ENCODE measurements around the gene NUDT19. TPM values are rescaled to one million over a fixed set of nuclear protein-coding genes. Genes with fewer than 3 reads are reported as not detected.

The NUDT19 gene
- total and polyA plus RNA-seq, 2 donors (not counting 3 experiments of a cell fraction or from before 2014, with no cell fraction given): 6.6 to 14.0 TPM

- no peak overlapping the region for H2AFZ ChIP-seq (ENCODE audit: low read depth, low read length)
- no TSS peak for BruUV-seq (replicated peaks)
- peaks cover 8% of the 10 kb centered on the region for H3K4me1 ChIP-seq (ENCODE audit: control insufficient read depth, extremely low read depth, insufficient read depth, low read length)
- H3K79me2 ChIP-seq (ENCODE audit: control insufficient read depth, insufficient read depth, low read length): peaks cover 6% of the 10 kb centered on the region
- H3K36me3 ChIP-seq (ENCODE audit: control insufficient read depth in 2 of 2, extremely low read depth in 1 of 2, insufficient read depth in 2 of 2, low read length in 2 of 2): no peaks in the 10 kb centered on the region
- dilution Hi-C loops (cut with MboI; ENCODE audit: extremely low pct_ligation_motif_present, low sequenced_read_pairs) (no loop called here), intact Hi-C loops (cut with micrococcal nuclease) (no loop called here)
- DNase-seq (ENCODE audit: low read depth, low spot score) (no peak), FAIRE-seq (no peak)
- ChIA-PET CTCF (no interaction called here), POLR2A (no interaction called here)
- no peaks in the 10 kb centered on the region for H3K27me3 ChIP-seq (ENCODE audit: control insufficient read depth in 2 of 2, insufficient read depth in 2 of 2, low read length in 2 of 2)
- H3K9me3 ChIP-seq (replicated peaks; ENCODE audit: control insufficient read depth, insufficient read depth, low read length): no peaks in the 10 kb centered on the region
- no peaks in the 10 kb centered on the region for H4K20me1 ChIP-seq (replicated peaks; ENCODE audit: control insufficient read depth, extremely low read depth, insufficient read depth, low read length)
- H3K27ac ChIP-seq (ENCODE audit: insufficient read depth, low read depth, low read length): no peak overlapping the region
- no peak overlapping the region for H3K4me3 ChIP-seq (replicated peaks in 1 of 3; ENCODE audit: insufficient read depth in 1 of 3, low read depth in 1 of 3, low read length in 3 of 3)
- TF ChIP-seq FOS (IDR thresholded peaks at IDR 0.05; ENCODE audit: borderline replicate concordance, insufficient read depth, low read length): no peak
- TF ChIP-seq POLR2AphosphoS5 (IDR thresholded peaks at IDR 0.05; ENCODE audit: insufficient read depth, low read depth, low read length): no peak
- TF ChIP-seq MYC (IDR thresholded peaks at IDR 0.05; ENCODE audit: low read depth, low read length): no peak
- no peak for TF ChIP-seq GATA2 (IDR thresholded peaks at IDR 0.05; ENCODE audit: insufficient read depth, insufficient read length, low read depth, low read length)
- TF ChIP-seq MAX (IDR thresholded peaks at IDR 0.05; ENCODE audit: insufficient read depth, insufficient read length): no peak
- TF ChIP-seq JUN (IDR thresholded peaks at IDR 0.05; ENCODE audit: borderline replicate concordance, insufficient read depth, insufficient read length, low read depth): no peak
- TF ChIP-seq EZH2 (IDR thresholded peaks at IDR 0.05; ENCODE audit: borderline replicate concordance, low read depth, low read length, severe bottlenecking): no peak
- no peak for TF ChIP-seq CTCF (IDR thresholded peaks at IDR 0.05; ENCODE audit: extremely low read depth in 1 of 2, insufficient read depth in 1 of 2, low read depth in 1 of 2, low read length in 2 of 2)
- H3K9me1 ChIP-seq (replicated peaks; ENCODE audit: control insufficient read depth, extremely low read depth, insufficient read depth, low read length): no peaks in the 10 kb centered on the region
- no peak overlapping the region for H3K9ac ChIP-seq (replicated peaks; ENCODE audit: extremely low read depth, insufficient read depth, low read length)
- no peak overlapping the region for H3K4me2 ChIP-seq (ENCODE audit: insufficient read depth, low read length)
Observed at GRCh38 chr19:32687681-32688080, 3.9 kb upstream of the NUDT19 start.
